Right lung (tissue), 5 donors: Measurements from ENCODE around the gene DAPK1. TPM values are rescaled to one million over a fixed set of nuclear protein-coding genes. Genes with fewer than 3 reads are reported as not detected.

Experiments
- DNase-seq, 2 donors: peaks; one replicate each; pipeline ENCODE4 v3.0.0-alpha.2; 2013
- polyA plus RNA-seq, 5 donors: library from polyadenylated mRNA; unstranded; fragments of 120-200 nt; gene quantifications; one replicate each; pipeline versions ENCODE4 v1.2.1 to v1.2.3, GENCODE V29; 2013; ENCODE audit warnings: inconsistent platforms in 1 of 5, low replicate concordance in 1 of 5; ENCODE audit not compliant: insufficient read length in 5 of 5, insufficient read depth in 1 of 5

DAPK1 gene
- polyA plus RNA-seq, 5 donors = 173 to 232 (median 217) TPM

GRCh38 chr9:87708986-87709728, 211.5 kb downstream of the DAPK1 start:
- no peak for DNase-seq

DNA sequence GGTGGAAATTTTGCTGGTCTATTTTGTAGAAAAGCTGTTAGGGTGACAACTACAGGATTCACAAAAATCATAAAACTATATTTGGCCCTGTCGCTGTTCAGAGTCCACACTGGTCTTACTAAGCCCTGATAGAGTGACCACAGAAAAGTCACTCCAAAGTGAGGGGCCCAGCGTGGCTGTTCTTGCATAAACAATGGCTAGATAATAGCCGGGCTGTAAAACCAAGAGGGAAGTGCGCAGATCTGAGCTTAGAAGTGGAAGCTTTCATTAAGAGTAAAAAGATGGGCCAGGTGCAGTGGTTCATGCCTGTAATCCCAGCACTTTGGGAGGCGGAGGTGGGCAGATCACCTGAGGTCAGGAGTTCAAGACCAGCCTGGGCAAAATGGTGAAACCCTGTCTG, 212.8 kb downstream of the DAPK1 start:
- DNase-seq = no peak

GRCh38 chr9:87711857-87712800, 214.5 kb downstream of the DAPK1 start:
- DNase-seq = peak; percentile 57 to 62

GRCh38 chr9:87712801-87713277, 215.2 kb downstream of the DAPK1 start:
- peak in 1 of 2 donors; percentile 43 for DNase-seq

- DNase-seq = peak; percentile 38 to 53
Observed at GRCh38 chr9:87713278-87713987, 215.8 kb downstream of the DAPK1 start.

- no peak for DNase-seq
Observed at GRCh38 chr9:87713988-87714330, 216.3 kb downstream of the DAPK1 start.

GRCh38 chr9:87714819-87715218, 217.2 kb downstream of the DAPK1 start:
- peak; percentile 67 for DNase-seq

DNA sequence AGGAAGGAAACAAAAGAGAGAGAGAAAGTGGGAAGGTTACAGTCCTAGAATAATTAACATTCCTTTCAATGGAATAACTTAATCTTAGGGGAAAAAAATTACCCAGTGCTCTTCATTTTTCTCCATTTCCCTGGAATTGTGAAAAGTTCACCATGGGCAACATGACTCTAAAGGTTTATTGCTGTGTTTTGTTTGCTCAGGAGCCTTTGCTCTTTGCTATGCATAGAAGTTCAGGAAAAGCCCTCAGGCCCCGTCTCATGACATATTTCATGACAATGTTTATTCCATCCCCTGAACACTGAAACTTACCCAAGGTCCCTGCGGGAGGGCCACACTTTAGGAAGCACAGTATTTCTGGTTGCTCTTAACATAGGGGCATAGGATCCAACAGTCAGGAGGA, 218.5 kb downstream of the DAPK1 start:
- DNase-seq = no peak

DNA sequence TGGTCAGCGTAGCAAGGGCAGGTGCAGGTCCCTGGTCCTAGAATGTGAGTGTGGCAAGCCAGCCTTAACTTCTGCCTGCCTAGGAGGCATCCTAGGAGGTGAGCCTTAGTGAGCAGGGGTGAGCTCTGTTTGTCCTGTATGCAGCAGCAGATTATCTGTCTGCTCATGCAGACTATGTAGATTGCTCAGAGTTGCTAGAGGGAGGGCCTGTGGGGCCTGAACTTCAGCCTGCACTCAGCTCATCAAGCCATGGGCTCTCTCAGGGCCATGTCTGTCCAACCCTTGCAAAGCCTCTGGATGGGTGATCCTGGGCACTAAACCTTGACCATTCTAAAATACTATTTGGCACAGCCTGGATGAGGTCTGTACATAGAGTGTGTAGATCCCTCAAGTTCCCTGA, 219.8 kb downstream of the DAPK1 start:
- DNase-seq = no peak

DNA sequence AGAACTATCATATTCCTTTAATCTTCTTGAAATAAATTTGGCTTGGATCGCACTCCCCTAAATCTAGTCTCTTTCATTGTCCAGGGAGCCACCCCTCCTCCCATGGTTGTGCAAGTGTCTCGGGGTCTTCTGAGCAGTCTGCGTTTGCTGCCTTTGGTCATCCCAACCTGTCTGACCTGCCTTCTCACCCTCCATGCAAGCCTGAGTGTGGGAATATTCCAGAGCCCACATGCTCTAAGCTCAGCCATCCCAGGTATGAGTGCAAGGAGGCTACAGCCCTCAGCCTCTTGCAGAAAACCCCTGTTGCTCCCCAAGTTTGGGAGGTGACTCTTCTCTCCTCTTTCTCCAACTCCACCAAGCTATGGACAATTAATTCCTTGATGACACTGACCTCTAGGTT, 220.6 kb downstream of the DAPK1 start:
- no peak for DNase-seq

GRCh38 chr9:87718852-87719612, 221.4 kb downstream of the DAPK1 start:
- no peak for DNase-seq

DNA sequence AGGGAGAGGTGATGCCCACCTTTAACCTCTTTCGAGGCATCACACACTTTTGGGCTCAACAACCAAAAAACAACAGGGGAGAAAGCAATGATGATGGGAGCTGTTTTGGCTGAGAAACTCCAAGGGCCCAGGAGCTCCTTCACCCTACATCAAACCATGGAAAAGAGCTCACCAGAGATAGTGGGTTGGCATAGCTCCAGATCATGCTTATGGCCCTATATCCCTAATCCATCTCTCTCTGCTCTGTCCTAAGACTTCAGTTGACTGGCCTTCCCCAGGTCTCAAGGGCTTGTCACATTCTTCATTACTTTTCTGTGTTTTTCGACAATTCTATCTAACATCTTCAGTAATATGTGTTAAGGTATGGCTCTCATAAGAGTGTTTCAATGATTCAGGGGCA, 222.5 kb downstream of the DAPK1 start:
- DNase-seq = no peak

GRCh38 chr9:87722393-87723088, 224.9 kb downstream of the DAPK1 start:
- DNase-seq = no peak

- DNase-seq = no peak
Observed at GRCh38 chr9:87725356-87725899, 227.8 kb downstream of the DAPK1 start.

GRCh38 chr9:87725900-87726709, 228.4 kb downstream of the DAPK1 start, which contains the start of gene CTSL:
TSS of gene CTSL (plus strand) at chr9:87726119. CDS start at chr9:87727604, 1,485 bp downstream.
- DNase-seq = peak; percentile 76 to 78

- DNase-seq = no peak
Observed at GRCh38 chr9:87729246-87729645, 231.6 kb downstream of the DAPK1 start.

- no peak for DNase-seq
Observed at GRCh38 chr9:87731321-87731720, 233.7 kb downstream of the DAPK1 start.

DNA sequence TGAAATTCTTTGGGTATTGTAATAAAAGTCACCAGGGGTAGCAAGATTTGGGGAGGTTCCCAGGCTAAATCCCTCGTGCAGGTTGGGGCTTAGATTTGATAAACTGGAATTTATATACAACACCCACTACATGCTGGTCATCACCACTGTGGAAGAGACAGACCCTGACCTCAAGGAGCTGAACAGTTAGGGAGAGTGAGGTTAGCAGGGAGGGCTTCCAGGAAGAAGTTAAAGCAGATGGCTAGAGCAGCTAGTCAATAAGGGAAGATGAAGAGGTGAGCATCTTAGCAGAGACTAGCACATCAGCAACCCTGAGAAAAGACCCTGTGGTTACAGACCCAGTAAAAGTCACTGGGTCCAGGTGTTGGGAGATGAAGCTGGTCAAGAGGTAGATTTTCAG, 234.7 kb downstream of the DAPK1 start:
- no peak for DNase-seq

- DNase-seq = no peak
Observed at GRCh38 chr9:87732756-87733155, 235.1 kb downstream of the DAPK1 start.
